ENCODE data around the gene ARHGAP18. TPM values are rescaled to one million over a fixed set of nuclear protein-coding genes. Genes with fewer than 3 reads are reported as not detected.

ARHGAP18 gene
- total RNA-seq, 4 donors from 2014 or later = 5.2 to 9.2 (median 6.5) TPM

- in situ Hi-C loops (cut with MboI; ENCODE audit: low sequenced_read_pairs in 4 of 4) = no loop called here
- no peak for TF ChIP-seq CTCF (IDR thresholded peaks at IDR 0.05 in 4 of 5, conservative IDR thresholded peaks at IDR 0.05 in 1 of 5)
- TF ChIP-seq POLR2A (IDR thresholded peaks at IDR 0.05) = no peak
- H3K27ac ChIP-seq = no peak overlapping the region
Observed at GRCh38 chr6:129751384-129751783, 41.4 kb upstream of the ARHGAP18 start.

GRCh38 chr6:129750360-129750759 is 40.4 kb upstream of the ARHGAP18 start:
- Histone ChIP-seq H3K4me1 (peaks cover 19% of the 10 kb centered on the region in 2 donors), H3K36me3 (no peaks in the 10 kb centered on the region), H3K27ac (peak overlapping the region in 3 of 4 donors; percentile 46 to 72 (median 61)), H3K9me3 (no peaks in the 10 kb centered on the region), H3K27me3 (no peaks in the 10 kb centered on the region), H3K4me3 (no peak overlapping the region)
- TF ChIP-seq CTCF (IDR thresholded peaks at IDR 0.05 in 4 of 5, conservative IDR thresholded peaks at IDR 0.05 in 1 of 5) (no peak), POLR2A (IDR thresholded peaks at IDR 0.05) (no peak)
- in situ Hi-C loops (cut with MboI; ENCODE audit: low sequenced_read_pairs in 4 of 4) (no loop called here), intact Hi-C loops (cut with DNase I; ENCODE audit: low total_unique reads) (no loop called here)
- DNase-seq = no peak
- no peak for ATAC-seq

More at GRCh38 chr6:129751384-129751783, 41.4 kb upstream of the ARHGAP18 start:
- H3K4me1 ChIP-seq = peaks cover 19% of the 10 kb centered on the region in 2 donors
- intact Hi-C loops (cut with DNase I; ENCODE audit: low total_unique reads) = no loop called here
- no peaks in the 10 kb centered on the region for H3K27me3 ChIP-seq
- H3K9me3 ChIP-seq = no peaks in the 10 kb centered on the region
- ATAC-seq (no peak), DNase-seq (no peak)
- H3K36me3 ChIP-seq = no peaks in the 10 kb centered on the region
- H3K4me3 ChIP-seq = no peak overlapping the region

DNA sequence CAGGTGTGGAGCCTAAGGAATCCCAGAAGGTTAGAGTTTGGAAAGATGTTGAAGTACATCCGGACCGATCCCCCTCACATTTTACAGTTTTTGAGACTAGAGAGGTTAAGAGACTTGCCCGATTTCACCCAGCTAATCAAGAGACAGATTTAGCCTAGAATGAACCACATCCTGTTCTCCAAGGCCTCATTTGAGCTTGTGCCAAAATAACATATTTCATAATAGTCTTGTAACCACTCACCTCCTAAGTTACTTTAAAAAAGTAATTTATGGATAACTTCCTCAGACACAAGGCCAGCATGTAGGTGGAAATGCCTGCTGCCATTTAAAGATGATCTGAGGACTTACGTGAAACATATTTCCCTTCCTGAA is 39.8 kb upstream of the ARHGAP18 start:
- H3K27ac ChIP-seq = peak overlapping the region; percentile 46 to 72 (median 62)
- H3K27me3 ChIP-seq = no peaks in the 10 kb centered on the region
- ATAC-seq = peak; percentile 41 to 51
- intact Hi-C loops (cut with DNase I; ENCODE audit: low total_unique reads) = no loop called here
- DNase-seq = no peak
- in situ Hi-C loops (cut with MboI; ENCODE audit: low sequenced_read_pairs in 4 of 4) = loop anchor here in 3 of 4 donors (10.0 to 25.0 kb wide), 2 partner anchors 155 to 262 kb away; no protein-coding TSS in a partner anchor
- no peak for TF ChIP-seq CTCF (IDR thresholded peaks at IDR 0.05 in 4 of 5, conservative IDR thresholded peaks at IDR 0.05 in 1 of 5)
- TF ChIP-seq POLR2A (IDR thresholded peaks at IDR 0.05) = no peak
- no peaks in the 10 kb centered on the region for H3K36me3 ChIP-seq
- H3K4me1 ChIP-seq = peaks cover 22 to 23% of the 10 kb centered on the region in 2 donors
- no peaks in the 10 kb centered on the region for H3K9me3 ChIP-seq
- no peak overlapping the region for H3K4me3 ChIP-seq

DNA sequence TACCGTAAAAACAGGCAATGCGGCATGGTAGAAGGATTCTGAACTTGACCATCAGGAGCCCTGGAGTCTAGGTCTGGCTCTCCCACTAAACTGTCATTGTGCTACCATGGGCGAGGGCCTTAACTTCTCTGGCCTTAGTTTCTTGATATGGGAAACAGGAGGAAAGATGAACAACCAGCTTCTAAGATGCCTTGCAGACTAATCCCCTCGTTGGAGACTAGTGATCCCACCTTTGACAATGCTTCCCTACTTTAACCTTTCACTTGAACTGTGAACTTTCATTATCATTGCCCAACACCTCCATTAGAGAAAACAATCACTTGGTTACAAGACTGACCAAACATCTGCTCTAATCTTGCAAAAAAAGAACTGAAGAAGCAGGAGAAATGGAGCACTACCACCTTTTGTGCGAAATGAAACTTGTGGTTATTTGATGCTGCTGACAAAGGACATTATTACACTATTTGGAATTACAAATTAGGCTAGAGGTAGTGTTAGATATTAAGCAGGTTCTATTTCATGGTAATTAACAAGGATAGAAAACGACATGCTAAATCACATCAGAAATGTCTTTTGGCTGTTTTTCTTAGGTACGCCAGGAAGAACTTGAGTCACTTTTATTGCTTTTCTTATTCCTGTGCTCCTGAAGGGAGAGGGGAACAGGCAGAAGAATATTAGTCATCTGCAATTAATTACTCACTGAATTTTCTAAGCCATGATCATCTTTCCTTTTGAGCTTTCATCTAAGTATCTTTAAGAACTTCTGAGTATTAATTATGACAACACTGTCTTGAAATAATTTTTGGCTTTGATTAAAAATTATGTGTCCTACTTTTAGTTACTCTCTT is 39.1 kb upstream of the ARHGAP18 start:
- ATAC-seq = no peak
- no peaks in the 10 kb centered on the region for H3K27me3 ChIP-seq
- intact Hi-C loops (cut with DNase I; ENCODE audit: low total_unique reads) = no loop called here

More for the DNA sequence above, 39.1 kb upstream of the ARHGAP18 start:
- Histone ChIP-seq H3K4me3 (no peak overlapping the region), H3K36me3 (no peaks in the 10 kb centered on the region), H3K4me1 (peaks cover 26 to 28% of the 10 kb centered on the region in 2 donors), H3K27ac (peak overlapping the region; percentile 46 to 72 (median 62)), H3K9me3 (no peaks in the 10 kb centered on the region)
- no peak for TF ChIP-seq CTCF (IDR thresholded peaks at IDR 0.05 in 4 of 5, conservative IDR thresholded peaks at IDR 0.05 in 1 of 5)
- TF ChIP-seq POLR2A (IDR thresholded peaks at IDR 0.05) = no peak
- in situ Hi-C loops (cut with MboI; ENCODE audit: low sequenced_read_pairs in 4 of 4) = loop anchor here in 3 of 4 donors (10.0 to 25.0 kb wide), 2 partner anchors 154 to 262 kb away; no protein-coding TSS in a partner anchor
- no peak for DNase-seq

All from gastrocnemius medialis (tissue), 4 donors.